NOMO-1 (cell line): Measurements from ENCODE around the gene INSYN2A.
A peak's percentile ranks its signal among the peaks of the same experiment; 100 is the strongest.

Experiments used
- DNase-seq, 2 experiments: peaks; one replicate each; lab custom pipeline; 2025; ENCODE audit not compliant: unreplicated experiment in 2 of 2; lab: John Stamatoyannopoulos, UW

Gene INSYN2A

GRCh38 chr10:127154831-127155620, 41.4 kb downstream of the INSYN2A start:
- no peak for DNase-seq

GRCh38 chr10:127153181-127153580, 43.2 kb downstream of the INSYN2A start:
- DNase-seq = no peak

- DNase-seq = no peak
Observed at GRCh38 chr10:127151981-127152699, 44.3 kb downstream of the INSYN2A start.

GRCh38 chr10:127151541-127151940, 44.9 kb downstream of the INSYN2A start:
- DNase-seq = no peak

- DNase-seq = no peak
Observed at GRCh38 chr10:127150136-127150535, 46.3 kb downstream of the INSYN2A start.

- DNase-seq = no peak
Observed at GRCh38 chr10:127149501-127150081, 46.8 kb downstream of the INSYN2A start.

- no peak for DNase-seq
Observed at GRCh38 chr10:127148933-127149220, 47.5 kb downstream of the INSYN2A start.

- peak in 1 of 2 experiments; percentile 2 for DNase-seq
Observed at GRCh38 chr10:127148066-127148932, 48.1 kb downstream of the INSYN2A start.

- no peak for DNase-seq
Observed at GRCh38 chr10:127146661-127147060, 49.7 kb downstream of the INSYN2A start.
